Measurements from ENCODE around the gene KLHL17. TPM values are rescaled to one million over a fixed set of nuclear protein-coding genes. Genes with fewer than 3 reads are reported as not detected.

KLHL17 gene
- total RNA-seq, 1 experiment from 2014 or later, result 32.1 TPM

GRCh38 chr1:1003618-1004419 is 43.4 kb downstream of the KLHL17 start:
- no peak for TF ChIP-seq EZH2phosphoT487 (IDR thresholded peaks at IDR 0.05; ENCODE audit: borderline replicate concordance, low read length)
- H3K36me3 ChIP-seq (ENCODE audit: low read depth, low read length), result no peaks in the 10 kb centered on the region
- CTCF ChIA-PET, result no interaction called here
- H3K9me2 ChIP-seq (replicated peaks; ENCODE audit: low read length), result no peaks in the 10 kb centered on the region
- peaks cover 34% of the 10 kb centered on the region for H3K79me2 ChIP-seq (ENCODE audit: low read length)
- no peaks in the 10 kb centered on the region for H3K27me3 ChIP-seq (ENCODE audit: low read length)
- no peak for ATAC-seq
- H3F3A ChIP-seq (ENCODE audit: low read length, unreplicated experiment), result no peaks in the 10 kb centered on the region
- no peak overlapping the region for H3K4me2 ChIP-seq (ENCODE audit: low read length)
- peaks cover 5% of the 10 kb centered on the region for H4K20me1 ChIP-seq (ENCODE audit: low read length)
- no peak overlapping the region for H3K27ac ChIP-seq (ENCODE audit: low read length)
- H3K4me1 ChIP-seq (ENCODE audit: insufficient read depth, low read length), result peaks cover 20% of the 10 kb centered on the region
- DNase-seq, result no peak
- no peak overlapping the region for H3K4me3 ChIP-seq (ENCODE audit: low read length)
- POLR2A ChIA-PET (ENCODE audit: unreplicated experiment), result interaction anchor here (0.6 kb wide), 2 partner anchors 9 to 19 kb away, joined by 3 to 6 read pairs; partner anchors contain the start of gene ISG15
- no TSS peak for BruUV-seq (replicated peaks)
- no peaks in the 10 kb centered on the region for H3K9me3 ChIP-seq (ENCODE audit: low read length)
- no peak overlapping the region for H3K9ac ChIP-seq (ENCODE audit: low read length)
- H2AFZ ChIP-seq (ENCODE audit: low read length), result no peak overlapping the region
- intact Hi-C loops (cut with micrococcal nuclease), result no loop called here

DNA sequence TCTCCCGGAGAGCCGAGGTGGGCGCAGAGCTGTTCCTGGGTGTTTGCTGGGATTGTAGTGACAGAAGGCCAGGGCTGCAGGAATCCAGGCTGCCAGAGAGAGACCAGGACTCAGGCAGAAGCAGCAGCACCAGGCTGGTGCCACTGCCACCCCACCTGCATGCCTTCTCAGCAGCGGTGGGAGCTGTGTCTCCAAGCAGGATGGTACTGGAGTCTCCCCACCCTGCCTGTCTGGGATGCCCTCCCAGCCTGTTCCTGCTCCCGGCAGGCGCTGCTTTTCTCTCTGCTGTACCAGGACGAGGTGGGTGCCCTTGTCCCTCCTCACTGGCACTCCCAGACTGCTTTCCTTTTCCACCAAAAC is 44.0 kb downstream of the KLHL17 start:
- intact Hi-C loops (cut with micrococcal nuclease), result no loop called here
- Histone ChIP-seq H3F3A (ENCODE audit: low read length, unreplicated experiment) (no peaks in the 10 kb centered on the region), H3K4me2 (ENCODE audit: low read length) (no peak overlapping the region), H3K79me2 (ENCODE audit: low read length) (peaks cover 29% of the 10 kb centered on the region), H3K4me1 (ENCODE audit: insufficient read depth, low read length) (peaks cover 20% of the 10 kb centered on the region), H3K27ac (ENCODE audit: low read length) (no peak overlapping the region), H4K20me1 (ENCODE audit: low read length) (peaks cover 2% of the 10 kb centered on the region), H3K36me3 (ENCODE audit: low read depth, low read length) (no peaks in the 10 kb centered on the region), H2AFZ (ENCODE audit: low read length) (no peak overlapping the region), H3K27me3 (ENCODE audit: low read length) (no peaks in the 10 kb centered on the region), H3K9me2 (replicated peaks; ENCODE audit: low read length) (no peaks in the 10 kb centered on the region), H3K9me3 (ENCODE audit: low read length) (no peaks in the 10 kb centered on the region), H3K9ac (ENCODE audit: low read length) (no peak overlapping the region), H3K4me3 (ENCODE audit: low read length) (no peak overlapping the region)
- TF ChIP-seq, protein P1, sequence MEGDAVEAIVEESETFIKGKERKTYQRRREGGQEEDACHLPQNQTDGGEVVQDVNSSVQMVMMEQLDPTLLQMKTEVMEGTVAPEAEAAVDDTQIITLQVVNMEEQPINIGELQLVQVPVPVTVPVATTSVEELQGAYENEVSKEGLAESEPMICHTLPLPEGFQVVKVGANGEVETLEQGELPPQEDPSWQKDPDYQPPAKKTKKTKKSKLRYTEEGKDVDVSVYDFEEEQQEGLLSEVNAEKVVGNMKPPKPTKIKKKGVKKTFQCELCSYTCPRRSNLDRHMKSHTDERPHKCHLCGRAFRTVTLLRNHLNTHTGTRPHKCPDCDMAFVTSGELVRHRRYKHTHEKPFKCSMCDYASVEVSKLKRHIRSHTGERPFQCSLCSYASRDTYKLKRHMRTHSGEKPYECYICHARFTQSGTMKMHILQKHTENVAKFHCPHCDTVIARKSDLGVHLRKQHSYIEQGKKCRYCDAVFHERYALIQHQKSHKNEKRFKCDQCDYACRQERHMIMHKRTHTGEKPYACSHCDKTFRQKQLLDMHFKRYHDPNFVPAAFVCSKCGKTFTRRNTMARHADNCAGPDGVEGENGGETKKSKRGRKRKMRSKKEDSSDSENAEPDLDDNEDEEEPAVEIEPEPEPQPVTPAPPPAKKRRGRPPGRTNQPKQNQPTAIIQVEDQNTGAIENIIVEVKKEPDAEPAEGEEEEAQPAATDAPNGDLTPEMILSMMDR (conservative IDR thresholded peaks at IDR 0.05; ENCODE audit: low read depth, low read length), result no peak
- TF ChIP-seq EZH2phosphoT487 (IDR thresholded peaks at IDR 0.05; ENCODE audit: borderline replicate concordance, low read length) (no peak), EZH2 (IDR thresholded peaks at IDR 0.05; ENCODE audit: low read length, unreplicated experiment) (no peak)
- ATAC-seq (no peak), DNase-seq (no peak)
- POLR2A ChIA-PET (ENCODE audit: unreplicated experiment), result no interaction called here
- CTCF ChIA-PET, result no interaction called here
- BruUV-seq (replicated peaks), result no TSS peak

- peaks cover 20% of the 10 kb centered on the region for H3K4me1 ChIP-seq (ENCODE audit: insufficient read depth, low read length)
- no peak for DNase-seq
- no peaks in the 10 kb centered on the region for H3K9me2 ChIP-seq (replicated peaks; ENCODE audit: low read length)
- BruUV-seq (replicated peaks), result no TSS peak
- H3K36me3 ChIP-seq (ENCODE audit: low read depth, low read length), result no peaks in the 10 kb centered on the region
- H3K4me3 ChIP-seq (ENCODE audit: low read length), result no peak overlapping the region
- intact Hi-C loops (cut with micrococcal nuclease), result no loop called here
- ChIA-PET POLR2A (ENCODE audit: unreplicated experiment) (no interaction called here), CTCF (no interaction called here)
- no peak overlapping the region for H3K4me2 ChIP-seq (ENCODE audit: low read length)
- no peaks in the 10 kb centered on the region for H4K20me1 ChIP-seq (ENCODE audit: low read length)
- TF ChIP-seq EZH2 (IDR thresholded peaks at IDR 0.05; ENCODE audit: low read length, unreplicated experiment), result no peak
- ATAC-seq, result no peak
- no peaks in the 10 kb centered on the region for H3K9me3 ChIP-seq (ENCODE audit: low read length)
- no peak overlapping the region for H2AFZ ChIP-seq (ENCODE audit: low read length)
- H3K27ac ChIP-seq (ENCODE audit: low read length), result no peak overlapping the region
- H3K27me3 ChIP-seq (ENCODE audit: low read length), result no peaks in the 10 kb centered on the region
- no peaks in the 10 kb centered on the region for H3F3A ChIP-seq (ENCODE audit: low read length, unreplicated experiment)
- H3K9ac ChIP-seq (ENCODE audit: low read length), result no peak overlapping the region
- peaks cover 26% of the 10 kb centered on the region for H3K79me2 ChIP-seq (ENCODE audit: low read length)
Observed at GRCh38 chr1:1004780-1005697, 44.7 kb downstream of the KLHL17 start.

All from PC-3 (cell line).